Fibroblast of lung (primary cell): ENCODE results near the gene OR2M3. TPM values are rescaled to one million over a fixed set of nuclear protein-coding genes. Genes with fewer than 3 reads are reported as not detected.

Source experiments
- DNase-seq, 2 donors: peaks; one replicate each; pipeline versions ENCODE4 v3.0.0 to v3.0.0-alpha.2; 2010; ENCODE audit warnings: low read depth in 2 of 2
- H2AFZ ChIP-seq: 2 replicates; pipeline ENCODE4 v1.5.1; 2012; ENCODE audit warnings: low read length, control low read depth, inconsistent platforms
- H3K27ac ChIP-seq: 2 replicates; pipeline ENCODE4 v1.5.1; 2011; ENCODE audit warnings: low read length, control low read depth; ENCODE audit not compliant: insufficient read depth
- H3K27me3 ChIP-seq: 2 replicates; pipeline ENCODE4 v1.5.1; 2011; ENCODE audit warnings: mild to moderate bottlenecking, low read length; ENCODE audit not compliant: control insufficient read depth, insufficient read depth
- H3K36me3 ChIP-seq: 2 replicates; pipeline ENCODE4 v1.5.1; 2011; ENCODE audit warnings: low read length; ENCODE audit not compliant: control insufficient read depth, insufficient read depth
- H3K4me1 ChIP-seq: 2 replicates; pipeline ENCODE4 v1.5.1; 2011; ENCODE audit warnings: low read length; ENCODE audit not compliant: control insufficient read depth, insufficient read depth; ENCODE audit errors: extremely low read depth
- H3K4me2 ChIP-seq: 2 replicates; pipeline ENCODE4 v1.5.1; 2011; ENCODE audit warnings: low read length, control low read depth; ENCODE audit not compliant: insufficient read depth; ENCODE audit errors: extremely low read depth
- H3K4me3 ChIP-seq, 4 experiments: fragments of 200-600 bp in 1 of 4; sonication (generic) in 1 of 4; replicated peaks in 1 of 4; 2 replicates each; pipeline ENCODE4 v1.5.1; 2011 to 2016; ENCODE audit warnings: low read length in 4 of 4, low read depth in 3 of 4, mild to moderate bottlenecking in 3 of 4, control low read depth in 2 of 4, inconsistent platforms in 1 of 4, mixed read lengths in 1 of 4; ENCODE audit not compliant: insufficient read depth in 1 of 4; ENCODE audit errors: control extremely low read depth in 1 of 4
- H3K79me2 ChIP-seq: 2 replicates; pipeline ENCODE4 v1.5.1; 2012; ENCODE audit warnings: mild to moderate bottlenecking, low read length, inconsistent platforms; ENCODE audit not compliant: control insufficient read depth, insufficient read depth
- H3K9ac ChIP-seq: 2 replicates; pipeline ENCODE4 v1.5.1; 2011; ENCODE audit warnings: mild to moderate bottlenecking, low read length, control low read depth; ENCODE audit not compliant: insufficient read depth
- H3K9me3 ChIP-seq: 2 replicates; pipeline ENCODE4 v1.5.1; 2012; ENCODE audit warnings: low read depth, low read length; ENCODE audit not compliant: control insufficient read depth, insufficient read depth
- H4K20me1 ChIP-seq: 2 replicates; pipeline ENCODE4 v1.5.1; 2011; ENCODE audit warnings: low read length; ENCODE audit not compliant: control insufficient read depth, insufficient read depth; ENCODE audit errors: extremely low read depth
- CTCF ChIP-seq, 2 donors: IDR thresholded peaks in 1 of 2; conservative IDR thresholded peaks in 1 of 2; 1 replicate in 1 of 2; 2 replicates in 1 of 2; pipeline ENCODE4 v1.5.1; 2011 to 2012; ENCODE audit warnings: low read length in 2 of 2, control low read depth in 1 of 2, inconsistent platforms in 1 of 2, low read depth in 1 of 2, mild to moderate bottlenecking in 1 of 2
- EZH2 ChIP-seq: IDR thresholded peaks from 2 replicates; pipeline ENCODE4 v1.5.1; 2012; ENCODE audit warnings: low read length, control low read depth, mild to moderate bottlenecking; ENCODE audit errors: missing control alignments
- polyA plus RNA-seq, 2 donors: library from polyadenylated mRNA; depleted of rRNA in 1 of 2; stranded (reverse) in 1 of 2; unstranded in 1 of 2; fragments of >200 nt; gene quantifications; 2 replicates each; pipeline ENCODE4 v1.2.1, GENCODE V29; 2011 to 2012; ENCODE audit warnings: missing spikeins in 1 of 2
- total RNA-seq: library from RNA; depleted of rRNA; stranded (reverse); fragments of >200 nt; gene quantifications from 2 replicates; pipeline ENCODE4 v1.2.1, GENCODE V29; 2014

Gene OR2M3
- total and polyA plus RNA-seq, 2 donors (not counting 1 experiment from before 2014, with no cell fraction given), result under 0.01 TPM; not detected in 1

- no peaks in the 10 kb centered on the region for H3K9me3 ChIP-seq
- H3K4me2 ChIP-seq, result no peak overlapping the region
- H4K20me1 ChIP-seq, result no peaks in the 10 kb centered on the region
- no peak overlapping the region for H3K27ac ChIP-seq
- H3K4me1 ChIP-seq, result no peaks in the 10 kb centered on the region
- H3K4me3 ChIP-seq, result no peak overlapping the region
- H3K27me3 ChIP-seq, result no peaks in the 10 kb centered on the region
- TF ChIP-seq EZH2 (no peak), CTCF (conservative IDR thresholded peaks at IDR 0.05 in 1 of 2, IDR thresholded peaks at IDR 0.05 in 1 of 2; ENCODE audit: low read depth in 1 of 2, low read length in 2 of 2) (no peak)
- no peak for DNase-seq
- no peak overlapping the region for H2AFZ ChIP-seq
- H3K9ac ChIP-seq, result no peak overlapping the region
- H3K36me3 ChIP-seq, result no peaks in the 10 kb centered on the region
- H3K79me2 ChIP-seq, result no peaks in the 10 kb centered on the region
These were observed 8.0 kb upstream of the OR2M3 start for GRCh38 chr1:248189026-248189425.

GRCh38 chr1:248194117-248194516 lies 2.9 kb upstream of the OR2M3 start:
- H3K79me2 ChIP-seq, result no peaks in the 10 kb centered on the region
- no peaks in the 10 kb centered on the region for H3K9me3 ChIP-seq
- H3K36me3 ChIP-seq, result no peaks in the 10 kb centered on the region
- TF ChIP-seq EZH2 (no peak), CTCF (conservative IDR thresholded peaks at IDR 0.05 in 1 of 2, IDR thresholded peaks at IDR 0.05 in 1 of 2; ENCODE audit: low read depth in 1 of 2, low read length in 2 of 2) (no peak)
- no peaks in the 10 kb centered on the region for H3K27me3 ChIP-seq
- no peak overlapping the region for H3K4me2 ChIP-seq
- no peak overlapping the region for H3K9ac ChIP-seq
- no peaks in the 10 kb centered on the region for H4K20me1 ChIP-seq
- no peak overlapping the region for H3K27ac ChIP-seq
- no peak for DNase-seq
- no peaks in the 10 kb centered on the region for H3K4me1 ChIP-seq
- no peak overlapping the region for H3K4me3 ChIP-seq
- no peak overlapping the region for H2AFZ ChIP-seq

GRCh38 chr1:248215880-248216279 lies 18.8 kb downstream of the OR2M3 start:
- no peaks in the 10 kb centered on the region for H3K9me3 ChIP-seq
- H3K27me3 ChIP-seq, result no peaks in the 10 kb centered on the region

More at GRCh38 chr1:248215880-248216279, 18.8 kb downstream of the OR2M3 start:
- DNase-seq, result no peak
- H4K20me1 ChIP-seq, result no peaks in the 10 kb centered on the region
- H3K27ac ChIP-seq, result no peak overlapping the region
- no peaks in the 10 kb centered on the region for H3K4me1 ChIP-seq
- no peaks in the 10 kb centered on the region for H3K79me2 ChIP-seq
- no peak overlapping the region for H3K9ac ChIP-seq
- no peak overlapping the region for H3K4me3 ChIP-seq
- no peaks in the 10 kb centered on the region for H3K36me3 ChIP-seq
- TF ChIP-seq CTCF (conservative IDR thresholded peaks at IDR 0.05 in 1 of 2, IDR thresholded peaks at IDR 0.05 in 1 of 2; ENCODE audit: low read depth in 1 of 2, low read length in 2 of 2) (no peak), EZH2 (no peak)
- H2AFZ ChIP-seq, result no peak overlapping the region
- no peak overlapping the region for H3K4me2 ChIP-seq
